Pancreas (tissue), 10 donors: ENCODE measurements around the gene TUBGCP3. TPM values are rescaled to one million over a fixed set of nuclear protein-coding genes. Genes with fewer than 3 reads are reported as not detected.

ENCODE experiments used
- ATAC-seq, 4 donors: fragments of 200-7000 bp; cut with Tn5 transposase; one replicate each; pipeline versions ENCODE4 v1.8.0 to v1.9.1; 2020; ENCODE audit warnings: mild to moderate bottlenecking in 4 of 4, moderate library complexity in 4 of 4
- DNase-seq, 6 donors: peaks; one replicate each; pipeline ENCODE4 v3.0.0-alpha.2; 2020
- FAIRE-seq: peaks from 2 replicates; lab custom pipeline; 2012; peaks lifted over from hg19 to GRCh38; lab: Jason Lieb, UNC
- H3K27ac ChIP-seq, 4 donors: fragments of 200-600 bp; sonication (generic); 1 replicate in 3 of 4; 2 replicates in 1 of 4; pipeline versions ENCODE4 v1.5.0 to v1.8.0; 2020
- H3K27me3 ChIP-seq, 4 donors: fragments of 200-600 bp; one replicate each; pipeline ENCODE4 v1.8.0; 2021
- H3K36me3 ChIP-seq, 3 donors: fragments of 200-600 bp; sonication (generic) in 1 of 3; one replicate each; pipeline versions ENCODE4 v1.5.0 to v1.8.0; 2020 to 2021
- H3K4me1 ChIP-seq, 3 donors: fragments of 200-600 bp; one replicate each; pipeline ENCODE4 v1.8.0; 2021
- H3K4me3 ChIP-seq, 4 donors: fragments of 200-600 bp; sonication (generic) in 2 of 4; one replicate each; pipeline versions ENCODE4 v1.5.0 to v1.8.0; 2020 to 2021
- H3K9me3 ChIP-seq, 4 donors: fragments of 200-600 bp; one replicate each; pipeline ENCODE4 v1.8.0; 2021
- WGBS, 2 donors: extraction: QIAGEN DNeasy Blood & Tissue Kit; methylation state at CpG; one replicate each; pipeline ENCODE4 v1.1.7; 2013; 5-methylcytosine and 5-hydroxymethylcytosine counted together
- intact Hi-C, 3 donors: fragments of 100-400 bp; cut with DNase I; formaldehyde crosslinking; loops; one replicate each; pipeline versions ENCODE4 v1.11.1 to v1.14.2; 2022
- polyA plus RNA-seq, 2 donors: library from polyadenylated mRNA; stranded (reverse); fragments of 200-250 nt; gene quantifications; one replicate each; pipeline ENCODE4 v1.2.3, GENCODE V29; 2013
- total RNA-seq, 6 donors: library from RNA; stranded (reverse); fragmentation: NEBNext Ultra II Directional in 4 of 6; extraction: Animal tissue kit (Norgen Biotek cat#: 25700) in 4 of 6; gene quantifications; one replicate each; pipeline versions ENCODE4 v1.2.1 to v1.2.4, GENCODE V29; 2021 to 2023
- TF ChIP-seq, protein P1 (sequence below), 4 donors: fragments of 200-600 bp; sonication (generic) in 3 of 4; IDR thresholded peaks; one replicate each; pipeline versions ENCODE4 v1.5.0 to v1.8.0; 2021; ENCODE audit warnings: antibody characterized with exemption in 4 of 4
- donor health status: healthy with polysubstance abuse.
- donor health status: DM: no; HTN: no; CAD: no; lungs with moderate emphysema.
- donor health status: DM: no; HTN: no; CAD: no.
- donor health status: control.
- donor health status: control.
- donor health status: Bipolar disorder and iron deficiency.
- donor health status: DM: yes; HTN: yes; CAD: no.
- donor health status: DM: no; HTN: no; CAD: no.
- donor health status: DM: no; HTN: no; CAD: no.
- donor health status: DM: yes; HTN: yes; CAD: no.

Gene TUBGCP3
- total and polyA plus RNA-seq, 8 donors: 6.3 to 20.2 (median 12.6) TPM

DNA sequence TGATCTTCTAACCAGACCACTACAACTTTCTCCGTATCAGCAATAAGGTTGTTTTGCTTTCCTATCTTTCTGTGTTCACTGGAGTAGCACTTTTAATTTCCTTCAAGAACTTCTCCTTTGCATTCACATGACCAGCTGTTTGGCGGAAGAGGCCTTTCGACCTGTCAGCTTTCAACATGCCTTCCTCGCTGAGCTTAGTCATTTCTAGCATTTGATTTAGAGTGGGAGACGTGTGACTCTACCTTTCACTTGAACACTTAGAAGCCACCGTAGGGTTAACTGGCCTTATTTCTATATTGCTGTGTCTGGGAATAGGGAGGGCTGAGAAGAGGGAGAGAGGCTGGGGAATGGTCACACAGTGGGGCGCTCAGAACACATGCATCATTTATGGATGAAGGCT lies 104.7 kb downstream of the TUBGCP3 start:
- Histone ChIP-seq H3K4me1 (no peaks in the 10 kb centered on the region), H3K4me3 (no peak overlapping the region), H3K9me3 (no peaks in the 10 kb centered on the region), H3K27me3 (no peaks in the 10 kb centered on the region), H3K36me3 (peaks cover 0 to 7% (median 0%) of the 10 kb centered on the region in 3 donors), H3K27ac (no peak overlapping the region)
- intact Hi-C loops: no loop called here
- DNase-seq: no peak
- FAIRE-seq: no peak
- TF ChIP-seq, protein P1, sequence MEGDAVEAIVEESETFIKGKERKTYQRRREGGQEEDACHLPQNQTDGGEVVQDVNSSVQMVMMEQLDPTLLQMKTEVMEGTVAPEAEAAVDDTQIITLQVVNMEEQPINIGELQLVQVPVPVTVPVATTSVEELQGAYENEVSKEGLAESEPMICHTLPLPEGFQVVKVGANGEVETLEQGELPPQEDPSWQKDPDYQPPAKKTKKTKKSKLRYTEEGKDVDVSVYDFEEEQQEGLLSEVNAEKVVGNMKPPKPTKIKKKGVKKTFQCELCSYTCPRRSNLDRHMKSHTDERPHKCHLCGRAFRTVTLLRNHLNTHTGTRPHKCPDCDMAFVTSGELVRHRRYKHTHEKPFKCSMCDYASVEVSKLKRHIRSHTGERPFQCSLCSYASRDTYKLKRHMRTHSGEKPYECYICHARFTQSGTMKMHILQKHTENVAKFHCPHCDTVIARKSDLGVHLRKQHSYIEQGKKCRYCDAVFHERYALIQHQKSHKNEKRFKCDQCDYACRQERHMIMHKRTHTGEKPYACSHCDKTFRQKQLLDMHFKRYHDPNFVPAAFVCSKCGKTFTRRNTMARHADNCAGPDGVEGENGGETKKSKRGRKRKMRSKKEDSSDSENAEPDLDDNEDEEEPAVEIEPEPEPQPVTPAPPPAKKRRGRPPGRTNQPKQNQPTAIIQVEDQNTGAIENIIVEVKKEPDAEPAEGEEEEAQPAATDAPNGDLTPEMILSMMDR (IDR thresholded peaks at IDR 0.05): no peak
- WGBS, 2 donors: 97% methylated on average over 7 of the region's 7 CpGs
- ATAC-seq: no peak

DNA sequence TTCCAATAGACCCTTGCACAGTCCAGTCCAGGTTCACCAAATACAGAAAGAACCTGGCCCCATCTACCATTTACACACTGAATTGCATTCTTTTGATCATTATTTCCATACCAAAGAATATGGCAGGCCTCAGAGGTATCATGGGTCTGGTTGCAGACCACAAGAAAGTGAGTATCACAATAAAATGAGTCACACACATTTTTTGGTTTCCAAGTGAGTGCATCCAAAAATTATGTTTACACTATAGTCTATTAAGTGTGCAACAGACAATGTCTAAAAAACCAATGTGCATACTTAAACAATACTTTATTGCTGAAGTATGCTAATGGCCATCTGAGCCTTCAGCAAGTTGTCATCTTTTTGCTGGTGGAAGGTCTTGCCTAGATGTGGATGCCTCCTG lies 106.5 kb downstream of the TUBGCP3 start:
- DNase-seq: no peak
- no peaks in the 10 kb centered on the region for H3K4me1 ChIP-seq
- no peaks in the 10 kb centered on the region for H3K9me3 ChIP-seq
- intact Hi-C loops: no loop called here
- H3K27ac ChIP-seq: no peak overlapping the region
- no peak for FAIRE-seq
- H3K27me3 ChIP-seq: no peaks in the 10 kb centered on the region
- H3K4me3 ChIP-seq: no peak overlapping the region
- ATAC-seq: no peak
- TF ChIP-seq, protein P1 (IDR thresholded peaks at IDR 0.05): no peak
- H3K36me3 ChIP-seq: peaks cover 0 to 4% (median 0%) of the 10 kb centered on the region in 3 donors

- no peak for DNase-seq
- Histone ChIP-seq H3K36me3 (no peaks in the 10 kb centered on the region), H3K4me3 (no peak overlapping the region), H3K9me3 (no peaks in the 10 kb centered on the region), H3K27ac (no peak overlapping the region), H3K27me3 (no peaks in the 10 kb centered on the region), H3K4me1 (no peaks in the 10 kb centered on the region)
- TF ChIP-seq, protein P1 (IDR thresholded peaks at IDR 0.05): no peak
- no peak for ATAC-seq
- intact Hi-C loops: no loop called here
- WGBS, 2 donors: 95 to 98% methylated on average over 7 of the region's 7 CpGs
- no peak for FAIRE-seq
Observed at GRCh38 chr13:112479389-112479788, 108.6 kb downstream of the TUBGCP3 start.

DNA sequence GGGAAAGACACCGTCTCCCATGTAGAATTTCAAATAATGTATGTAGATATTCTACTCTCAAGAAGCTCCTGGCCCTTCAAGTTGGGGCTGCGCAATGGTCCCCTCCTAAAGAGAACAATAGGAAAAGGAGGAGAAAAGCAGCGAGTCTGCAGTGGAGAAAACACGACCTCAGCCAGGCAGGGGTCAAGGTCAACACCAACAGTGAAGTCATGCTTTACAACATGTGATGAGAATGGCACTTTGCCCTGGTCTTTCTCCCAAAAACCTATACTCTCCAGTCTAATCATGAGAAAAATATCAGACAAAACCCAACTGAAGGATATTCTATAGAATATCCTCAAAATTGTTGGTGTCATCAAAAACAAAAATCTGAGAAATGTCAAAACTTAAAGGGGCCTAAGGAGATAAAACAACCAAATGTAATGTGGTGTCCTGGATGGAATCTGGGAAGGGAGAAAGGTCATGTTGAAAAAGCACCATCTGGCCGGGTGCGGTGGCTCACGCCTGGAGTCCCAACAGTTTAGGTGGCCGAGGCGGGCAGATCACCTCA lies 110.8 kb downstream of the TUBGCP3 start:
- no peaks in the 10 kb centered on the region for H3K27me3 ChIP-seq
- DNase-seq (no peak), ATAC-seq (no peak), FAIRE-seq (no peak)
- H3K9me3 ChIP-seq: no peaks in the 10 kb centered on the region
- TF ChIP-seq, protein P1 (IDR thresholded peaks at IDR 0.05): no peak
- 87 to 88% methylated on average over 9 of the region's 9 CpGs for WGBS, 2 donors
- intact Hi-C loops: no loop called here
- no peaks in the 10 kb centered on the region for H3K4me1 ChIP-seq
- no peak overlapping the region for H3K27ac ChIP-seq
- no peak overlapping the region for H3K4me3 ChIP-seq
- no peaks in the 10 kb centered on the region for H3K36me3 ChIP-seq

- Histone ChIP-seq H3K36me3 (no peaks in the 10 kb centered on the region), H3K27ac (no peak overlapping the region), H3K4me1 (no peaks in the 10 kb centered on the region), H3K4me3 (no peak overlapping the region), H3K9me3 (no peaks in the 10 kb centered on the region), H3K27me3 (no peaks in the 10 kb centered on the region)
- WGBS, 2 donors: 92 to 98% methylated on average over 1 of the region's 1 CpG
- TF ChIP-seq, protein P1 (IDR thresholded peaks at IDR 0.05): no peak
- DNase-seq: no peak
- FAIRE-seq: no peak
- intact Hi-C loops: no loop called here
- no peak for ATAC-seq
Observed at GRCh38 chr13:112475889-112476288, 112.1 kb downstream of the TUBGCP3 start.
